Measurements from ENCODE around the gene SDK1. TPM values are rescaled to one million over a fixed set of nuclear protein-coding genes. Genes with fewer than 3 reads are reported as not detected.
A peak's percentile ranks its signal among the peaks of the same experiment; 100 is the strongest.

Gene SDK1
- total and polyA plus RNA-seq, 7 experiments from 2014 or later, result 0.07 to 2.5 (median 0.54) TPM

GRCh38 chr7:4124556-4125477 is 823.8 kb downstream of the SDK1 start:
- Mint-ChIP-seq H3K36me3 (peaks cover 0 to 31% (median 10%) of the 10 kb centered on the region in 5 donors), H3K9me3 (peaks cover 8 to 29% (median 19%) of the 10 kb centered on the region in 11 donors), H3K27ac (no peak overlapping the region), H3K4me3 (no peak overlapping the region), H3K4me1 (peaks cover 0 to 7% (median 0%) of the 10 kb centered on the region in 7 donors), H3K27me3 (peaks cover 0 to 26% (median 15%) of the 10 kb centered on the region in 5 donors)
- no peaks in the 10 kb centered on the region for H3K27me3 ChIP-seq (ENCODE audit: control insufficient read depth in 2 of 2, insufficient read depth in 2 of 2, low read length in 2 of 2)
- DNase-seq (no peak), ATAC-seq (no peak)
- POLR2A ChIA-PET, result no interaction called here
- no peak overlapping the region for H3K4me3 ChIP-seq (ENCODE audit: low read length)
- H3K27ac ChIP-seq (ENCODE audit: low read depth, low read length), result no peak overlapping the region
- H3K4me1 ChIP-seq (ENCODE audit: control insufficient read depth in 2 of 2, insufficient read depth in 2 of 2, low read length in 2 of 2), result no peaks in the 10 kb centered on the region
- CTCF ChIA-PET, result no interaction called here
- intact Hi-C loops (cut with micrococcal nuclease), result no loop called here
- no peaks in the 10 kb centered on the region for H3K36me3 ChIP-seq (ENCODE audit: control insufficient read depth in 2 of 3, insufficient read depth in 3 of 3, low read length in 3 of 3)
- peaks cover 0 to 5% (median 0%) of the 10 kb centered on the region in 3 experiments for H3K9me3 ChIP-seq (ENCODE audit: control insufficient read depth in 2 of 3, low read length in 3 of 3)

- H3K4me1 ChIP-seq (ENCODE audit: control insufficient read depth in 2 of 2, insufficient read depth in 2 of 2, low read length in 2 of 2), result no peaks in the 10 kb centered on the region
- no peaks in the 10 kb centered on the region for H3K36me3 ChIP-seq (ENCODE audit: control insufficient read depth in 2 of 3, insufficient read depth in 3 of 3, low read length in 3 of 3)
- ChIA-PET CTCF (no interaction called here), POLR2A (no interaction called here)
- Mint-ChIP-seq H3K27ac (no peak overlapping the region), H3K36me3 (peaks cover 0 to 16% (median 5%) of the 10 kb centered on the region in 5 donors), H3K4me1 (peaks cover 0 to 7% (median 0%) of the 10 kb centered on the region in 7 donors), H3K4me3 (no peak overlapping the region), H3K9me3 (peaks cover 0 to 12% (median 3%) of the 10 kb centered on the region in 11 donors), H3K27me3 (peaks cover 0 to 24% (median 15%) of the 10 kb centered on the region in 5 donors)
- no peaks in the 10 kb centered on the region for H3K9me3 ChIP-seq (ENCODE audit: control insufficient read depth in 2 of 3, low read length in 3 of 3)
- no peak for ATAC-seq
- intact Hi-C loops (cut with micrococcal nuclease), result no loop called here
- DNase-seq, result no peak
- no peaks in the 10 kb centered on the region for H3K27me3 ChIP-seq (ENCODE audit: control insufficient read depth in 2 of 2, insufficient read depth in 2 of 2, low read length in 2 of 2)
- H3K4me3 ChIP-seq (ENCODE audit: low read length), result no peak overlapping the region
- H3K27ac ChIP-seq (ENCODE audit: low read depth, low read length), result no peak overlapping the region
Observed at GRCh38 chr7:4127909-4128560, 827.0 kb downstream of the SDK1 start.

- Mint-ChIP-seq H3K27ac (no peak overlapping the region), H3K4me1 (peaks cover 0 to 7% (median 0%) of the 10 kb centered on the region in 7 donors), H3K36me3 (peaks cover 0 to 10% (median under 1%) of the 10 kb centered on the region in 5 donors), H3K4me3 (no peak overlapping the region), H3K9me3 (peaks cover 0 to 8% (median 3%) of the 10 kb centered on the region in 11 donors), H3K27me3 (peaks cover 0 to 13% (median 10%) of the 10 kb centered on the region in 5 donors)
- no peaks in the 10 kb centered on the region for H3K9me3 ChIP-seq (ENCODE audit: control insufficient read depth in 2 of 3, low read length in 3 of 3)
- H3K36me3 ChIP-seq (ENCODE audit: control insufficient read depth in 2 of 3, insufficient read depth in 3 of 3, low read length in 3 of 3), result no peaks in the 10 kb centered on the region
- H3K4me3 ChIP-seq (ENCODE audit: low read length), result no peak overlapping the region
- H3K4me1 ChIP-seq (ENCODE audit: control insufficient read depth in 2 of 2, insufficient read depth in 2 of 2, low read length in 2 of 2), result no peaks in the 10 kb centered on the region
- no peak overlapping the region for H3K27ac ChIP-seq (ENCODE audit: low read depth, low read length)
- ChIA-PET POLR2A (no interaction called here), CTCF (no interaction called here)
- ATAC-seq (no peak), DNase-seq (no peak)
- H3K27me3 ChIP-seq (ENCODE audit: control insufficient read depth in 2 of 2, insufficient read depth in 2 of 2, low read length in 2 of 2), result no peaks in the 10 kb centered on the region
- intact Hi-C loops (cut with micrococcal nuclease), result no loop called here
Observed at GRCh38 chr7:4129481-4130122, 828.5 kb downstream of the SDK1 start.

GRCh38 chr7:4131063-4131462 is 830.0 kb downstream of the SDK1 start:
- Histone ChIP-seq H3K9me3 (ENCODE audit: control insufficient read depth in 2 of 3, low read length in 3 of 3) (no peaks in the 10 kb centered on the region), H3K36me3 (ENCODE audit: control insufficient read depth in 2 of 3, insufficient read depth in 3 of 3, low read length in 3 of 3) (no peaks in the 10 kb centered on the region), H3K4me1 (ENCODE audit: control insufficient read depth in 2 of 2, insufficient read depth in 2 of 2, low read length in 2 of 2) (no peaks in the 10 kb centered on the region), H3K27ac (ENCODE audit: low read depth, low read length) (no peak overlapping the region), H3K27me3 (ENCODE audit: control insufficient read depth in 2 of 2, insufficient read depth in 2 of 2, low read length in 2 of 2) (no peaks in the 10 kb centered on the region), H3K4me3 (ENCODE audit: low read length) (no peak overlapping the region)
- POLR2A ChIA-PET, result no interaction called here
- Mint-ChIP-seq H3K9me3 (no peaks in the 10 kb centered on the region), H3K36me3 (no peaks in the 10 kb centered on the region), H3K4me1 (no peaks in the 10 kb centered on the region), H3K4me3 (no peak overlapping the region), H3K27me3 (peaks cover 0 to 5% (median 0%) of the 10 kb centered on the region in 5 donors), H3K27ac (no peak overlapping the region)
- intact Hi-C loops (cut with micrococcal nuclease), result no loop called here
- CTCF ChIA-PET, result no interaction called here
- ATAC-seq (no peak), DNase-seq (no peak)

- Mint-ChIP-seq H3K27me3 (peaks cover 0 to 5% (median 0%) of the 10 kb centered on the region in 5 donors), H3K4me3 (no peak overlapping the region), H3K9me3 (no peaks in the 10 kb centered on the region), H3K27ac (no peak overlapping the region), H3K4me1 (no peaks in the 10 kb centered on the region), H3K36me3 (no peaks in the 10 kb centered on the region)
- H3K36me3 ChIP-seq (ENCODE audit: control insufficient read depth in 2 of 3, insufficient read depth in 3 of 3, low read length in 3 of 3), result no peaks in the 10 kb centered on the region
- DNase-seq (no peak), ATAC-seq (no peak)
- intact Hi-C loops (cut with micrococcal nuclease), result no loop called here
- H3K27me3 ChIP-seq (ENCODE audit: control insufficient read depth in 2 of 2, insufficient read depth in 2 of 2, low read length in 2 of 2), result no peaks in the 10 kb centered on the region
- no peak overlapping the region for H3K27ac ChIP-seq (ENCODE audit: low read depth, low read length)
- ChIA-PET CTCF (no interaction called here), POLR2A (no interaction called here)
- H3K9me3 ChIP-seq (ENCODE audit: control insufficient read depth in 2 of 3, low read length in 3 of 3), result no peaks in the 10 kb centered on the region
- H3K4me3 ChIP-seq (ENCODE audit: low read length), result no peak overlapping the region
- no peaks in the 10 kb centered on the region for H3K4me1 ChIP-seq (ENCODE audit: control insufficient read depth in 2 of 2, insufficient read depth in 2 of 2, low read length in 2 of 2)
Observed at GRCh38 chr7:4132221-4132620, 831.2 kb downstream of the SDK1 start.

- no peak for DNase-seq
- no peaks in the 10 kb centered on the region for H3K36me3 Mint-ChIP-seq
- no peaks in the 10 kb centered on the region for H3K27me3 ChIP-seq (ENCODE audit: control insufficient read depth in 2 of 2, insufficient read depth in 2 of 2, low read length in 2 of 2)
- ATAC-seq, result no peak
- H3K27me3 Mint-ChIP-seq, result no peaks in the 10 kb centered on the region
- H3K27ac ChIP-seq (ENCODE audit: low read depth, low read length), result no peak overlapping the region
- H3K4me1 Mint-ChIP-seq, result no peaks in the 10 kb centered on the region
- intact Hi-C loops (cut with micrococcal nuclease), result no loop called here
- no peaks in the 10 kb centered on the region for H3K36me3 ChIP-seq (ENCODE audit: control insufficient read depth in 2 of 3, insufficient read depth in 3 of 3, low read length in 3 of 3)
- no peak overlapping the region for H3K4me3 ChIP-seq (ENCODE audit: low read length)
- H3K27ac Mint-ChIP-seq, result peak overlapping the region in 1 of 9 donors; percentile 29
- ChIA-PET POLR2A (no interaction called here), CTCF (no interaction called here)
- H3K9me3 ChIP-seq (ENCODE audit: control insufficient read depth in 2 of 3, low read length in 3 of 3), result no peaks in the 10 kb centered on the region
- H3K9me3 Mint-ChIP-seq, result no peaks in the 10 kb centered on the region
- H3K4me1 ChIP-seq (ENCODE audit: control insufficient read depth in 2 of 2, insufficient read depth in 2 of 2, low read length in 2 of 2), result no peaks in the 10 kb centered on the region
- H3K4me3 Mint-ChIP-seq, result no peak overlapping the region
Observed at GRCh38 chr7:4133491-4134044, 832.5 kb downstream of the SDK1 start.

Measured in naive thymus-derived CD4-positive, alpha-beta T cell (primary cell).